Sciatic nerve (tissue), 2 donors: Measurements from ENCODE around the gene DSCAML1. TPM values are rescaled to one million over a fixed set of nuclear protein-coding genes. Genes with fewer than 3 reads are reported as not detected.

Source experiments
- ATAC-seq: fragments of 200-7000 bp; cut with Tn5 transposase; one replicate; pipeline ENCODE4 v1.9.1; 2020; ENCODE audit warnings: mild to moderate bottlenecking, moderate library complexity
- DNase-seq: peaks from one replicate; pipeline ENCODE4 v3.0.0-alpha.2; 2020; ENCODE audit warnings: low spot score
- intact Hi-C: fragments of 100-400 bp; cut with DNase I; formaldehyde crosslinking; loops from one replicate; pipeline ENCODE4 v1.14.2; 2022
- total RNA-seq: library from RNA; stranded (reverse); fragmentation: NEBNext Ultra II Directional; extraction: Animal tissue kit (Norgen Biotek cat#: 25700); gene quantifications from one replicate; pipeline ENCODE4 v1.2.1, GENCODE V29; 2021
- donor health status: DM: no; HTN: no; CAD: no.
- donor health status: DM: no; HTN: no; CAD: no.

The DSCAML1 gene
- total RNA-seq, 1 donor from 2014 or later = 4.2 TPM

DNA sequence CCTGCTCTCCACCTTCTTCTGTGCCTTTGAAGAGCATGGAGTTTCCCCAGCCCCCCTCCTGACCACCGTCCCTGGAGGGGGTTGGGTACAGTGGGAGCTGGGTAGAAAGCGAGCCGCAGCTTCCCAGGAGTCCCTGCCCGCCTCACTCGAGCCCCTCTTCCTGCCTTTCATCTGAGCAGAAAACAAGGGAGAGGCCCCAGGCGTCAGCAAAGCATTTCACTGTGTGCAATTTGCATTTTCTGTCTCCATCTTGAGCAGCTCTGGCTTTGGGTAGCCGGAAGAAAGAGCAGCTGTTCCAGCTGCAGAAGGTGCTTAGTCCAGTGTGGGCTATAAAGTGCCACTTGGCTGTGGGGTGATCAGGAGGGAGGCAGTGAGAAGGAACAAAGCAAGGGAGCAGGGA, 239.7 kb downstream of the DSCAML1 start:
- intact Hi-C loops = no loop called here
- no peak for ATAC-seq
- no peak for DNase-seq

DNA sequence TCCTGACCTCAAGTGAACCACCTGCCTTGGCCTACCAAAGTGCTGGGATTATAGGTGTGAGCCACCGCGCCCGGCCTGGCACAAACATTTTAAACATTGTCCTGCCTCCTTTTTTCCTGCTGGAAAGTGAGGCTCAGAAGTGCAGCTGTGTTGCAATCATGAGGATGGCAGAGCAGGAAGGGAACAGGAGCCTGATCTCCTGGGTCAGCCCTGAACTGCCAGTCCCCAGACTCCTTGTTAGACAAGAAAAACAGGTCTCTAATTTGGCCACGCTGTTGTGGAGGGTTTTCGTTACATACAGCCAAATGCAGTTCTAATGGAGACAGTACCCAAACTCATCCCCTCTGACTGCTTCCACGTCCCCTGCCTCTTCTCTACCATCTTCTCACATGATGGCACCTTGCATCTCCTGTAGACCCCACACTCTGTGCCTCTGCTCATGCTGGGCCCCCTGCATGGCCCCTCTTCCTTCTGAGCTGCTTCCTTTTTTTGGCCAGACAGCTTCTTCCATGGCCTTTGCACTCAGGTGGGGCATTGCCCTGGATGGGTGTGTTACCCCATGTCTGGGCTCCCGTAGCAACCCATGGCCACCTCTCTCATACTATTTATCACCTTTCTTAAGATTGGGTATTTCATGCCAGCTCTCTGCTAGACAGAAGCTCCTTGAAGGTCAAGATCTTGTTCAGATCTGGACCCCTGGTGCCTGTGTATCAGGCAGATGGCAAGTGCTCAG, 242.2 kb downstream of the DSCAML1 start:
- DNase-seq (no peak), ATAC-seq (no peak)
- intact Hi-C loops = no loop called here

GRCh38 chr11:117552626-117553025, 244.4 kb downstream of the DSCAML1 start:
- intact Hi-C loops = no loop called here
- ATAC-seq (no peak), DNase-seq (no peak)

GRCh38 chr11:117551761-117552343, 245.2 kb downstream of the DSCAML1 start:
- ATAC-seq (no peak), DNase-seq (no peak)
- intact Hi-C loops = no loop called here

DNA sequence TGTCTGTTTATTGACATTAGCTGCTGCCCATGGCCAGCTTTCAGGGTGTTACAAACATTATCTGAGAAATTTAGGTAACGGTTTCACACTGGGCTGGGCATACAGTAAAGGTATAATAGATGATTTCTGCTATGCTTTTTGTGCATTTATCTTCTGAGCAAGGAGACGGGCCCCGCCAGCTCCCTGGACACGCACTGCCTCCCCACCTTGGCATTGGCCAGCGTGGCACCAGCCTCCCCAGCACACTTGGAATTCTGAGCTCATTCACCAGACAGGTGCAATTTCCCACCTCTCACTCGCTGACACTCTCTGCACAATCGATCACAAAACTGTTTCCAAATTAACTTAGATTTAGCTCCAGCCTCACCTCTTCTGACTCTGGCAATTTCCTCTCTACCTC, 246.6 kb downstream of the DSCAML1 start:
- intact Hi-C loops = no loop called here
- ATAC-seq = no peak
- DNase-seq = no peak

DNA sequence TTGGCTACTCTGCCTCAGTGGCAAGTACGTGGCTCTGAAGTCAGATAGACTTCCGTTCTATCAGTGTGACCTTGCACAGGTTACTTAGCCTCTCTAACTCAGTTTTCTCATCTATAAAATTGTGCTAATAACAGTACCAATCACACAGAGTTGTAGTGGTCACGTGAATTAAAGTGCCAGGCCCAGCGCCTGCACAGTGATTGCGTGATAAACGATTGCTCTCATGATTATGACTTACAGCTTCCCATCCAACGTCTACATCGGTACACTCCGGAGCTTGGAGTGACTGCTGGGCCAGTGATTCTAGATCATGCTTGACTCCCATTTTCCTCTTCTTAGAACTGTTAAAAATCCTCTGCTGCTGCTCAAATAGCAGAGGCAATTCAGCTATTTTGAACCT, 247.6 kb downstream of the DSCAML1 start:
- ATAC-seq = no peak
- no peak for DNase-seq
- intact Hi-C loops = no loop called here

DNA sequence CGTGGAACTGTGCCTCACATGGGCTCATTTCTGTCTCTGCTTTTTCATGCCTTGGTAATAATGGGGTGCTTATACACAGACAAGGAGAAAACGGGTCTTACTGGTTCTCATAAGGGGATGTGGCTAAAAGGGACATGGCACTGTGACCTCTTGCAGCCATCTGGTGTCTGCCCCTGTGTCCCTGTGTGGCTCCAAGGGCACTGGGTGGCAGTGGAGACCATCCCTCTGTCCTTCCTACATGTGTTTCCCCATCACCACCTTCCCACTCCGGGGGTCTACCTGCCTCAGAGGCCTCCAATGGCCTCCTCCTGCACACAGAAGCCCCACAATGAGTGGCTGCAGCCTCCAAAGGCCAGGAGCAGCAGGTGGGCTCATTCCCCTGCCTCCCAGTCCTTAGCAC, 248.1 kb downstream of the DSCAML1 start:
- intact Hi-C loops = no loop called here
- no peak for ATAC-seq
- DNase-seq = no peak

DNA sequence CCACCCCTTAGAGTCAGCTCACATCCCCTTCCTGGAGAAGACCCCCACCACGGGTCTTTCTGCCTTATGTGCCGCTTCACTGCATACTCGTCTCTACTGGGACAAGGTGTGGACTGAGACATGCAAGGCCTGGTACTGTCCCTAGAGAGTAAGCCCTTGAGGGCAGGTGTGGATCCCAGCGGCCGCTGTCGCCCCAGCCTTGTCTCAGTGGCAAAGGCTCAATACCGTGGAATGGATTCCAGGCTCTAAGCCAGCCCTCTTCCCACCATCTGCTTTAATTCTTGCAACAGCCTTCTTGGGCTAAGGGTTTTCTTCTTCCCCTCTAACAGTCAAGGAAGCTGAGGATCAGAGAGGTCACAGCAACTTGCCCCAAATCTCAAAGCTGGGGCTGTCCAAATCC, 249.1 kb downstream of the DSCAML1 start:
- no peak for DNase-seq
- intact Hi-C loops = no loop called here

GRCh38 chr11:117547195-117547850, 249.7 kb downstream of the DSCAML1 start:
- DNase-seq (no peak), ATAC-seq (no peak)
- intact Hi-C loops = no loop called here

More for the DNA sequence above, 249.1 kb downstream of the DSCAML1 start:
- ATAC-seq = no peak

DNA sequence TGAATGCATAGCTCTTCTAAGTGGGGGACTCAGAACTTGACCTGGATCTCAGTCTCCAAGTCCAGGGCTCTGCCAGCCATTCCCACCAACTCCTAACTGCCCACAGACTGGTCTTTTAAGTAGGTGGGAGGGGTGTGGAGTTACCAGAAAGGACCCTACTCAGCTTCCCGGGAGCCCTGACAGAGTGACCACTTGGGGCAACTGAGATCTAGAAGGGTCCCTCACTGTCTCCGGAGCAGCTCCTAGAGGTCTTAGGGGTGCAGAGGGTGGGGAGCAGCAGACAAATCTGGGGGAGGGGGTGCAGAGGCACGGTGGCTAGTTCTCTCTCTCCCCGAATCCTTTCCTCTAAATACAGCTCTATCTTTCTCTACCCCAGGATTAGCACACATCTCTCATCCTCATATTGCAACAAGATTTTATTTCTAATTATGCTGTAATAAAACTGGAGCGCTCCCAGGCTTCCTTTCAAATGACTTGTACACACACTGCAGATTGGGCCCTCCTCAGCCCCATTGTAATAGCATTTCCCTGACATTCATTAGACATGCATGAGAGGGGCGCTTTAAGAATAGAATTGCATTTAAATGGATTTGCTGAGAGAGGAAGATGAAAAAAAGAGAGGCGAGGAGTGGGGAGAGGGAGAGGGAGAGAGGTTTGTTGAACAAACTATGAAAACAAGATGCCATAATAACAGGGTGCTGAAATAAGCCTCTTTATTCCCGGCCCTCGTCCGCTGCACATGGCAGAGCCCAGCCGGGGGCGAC, 250.4 kb downstream of the DSCAML1 start:
- DNase-seq (no peak), ATAC-seq (no peak)
- intact Hi-C loops = no loop called here

- ATAC-seq (no peak), DNase-seq (no peak)
- intact Hi-C loops = no loop called here
Measured at GRCh38 chr11:117545706-117546105, 251.3 kb downstream of the DSCAML1 start.

- no peak for DNase-seq
- no peak for ATAC-seq
- intact Hi-C loops = no loop called here
Measured at GRCh38 chr11:117544130-117544800, 252.8 kb downstream of the DSCAML1 start.

DNA sequence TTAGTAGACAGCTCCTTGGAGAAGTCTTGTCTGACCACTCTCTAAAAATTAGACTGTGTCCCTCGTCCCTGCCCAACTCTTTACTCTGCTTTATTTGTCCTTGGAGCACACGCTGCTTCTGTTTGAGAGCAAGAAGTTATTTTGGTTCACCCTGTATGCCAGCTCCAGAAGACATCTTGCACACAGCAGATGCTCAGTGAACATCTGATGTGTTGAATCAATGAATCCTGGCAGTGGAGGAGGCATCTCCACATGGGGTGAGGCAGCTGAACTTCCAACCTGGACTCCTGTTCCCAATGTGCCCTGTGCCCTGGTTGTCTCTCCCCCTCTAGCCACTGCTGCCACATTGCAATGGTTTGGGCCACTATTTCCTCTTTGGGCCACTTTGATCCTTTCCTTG, 255.8 kb downstream of the DSCAML1 start:
- ATAC-seq = no peak
- intact Hi-C loops = no loop called here

DNA sequence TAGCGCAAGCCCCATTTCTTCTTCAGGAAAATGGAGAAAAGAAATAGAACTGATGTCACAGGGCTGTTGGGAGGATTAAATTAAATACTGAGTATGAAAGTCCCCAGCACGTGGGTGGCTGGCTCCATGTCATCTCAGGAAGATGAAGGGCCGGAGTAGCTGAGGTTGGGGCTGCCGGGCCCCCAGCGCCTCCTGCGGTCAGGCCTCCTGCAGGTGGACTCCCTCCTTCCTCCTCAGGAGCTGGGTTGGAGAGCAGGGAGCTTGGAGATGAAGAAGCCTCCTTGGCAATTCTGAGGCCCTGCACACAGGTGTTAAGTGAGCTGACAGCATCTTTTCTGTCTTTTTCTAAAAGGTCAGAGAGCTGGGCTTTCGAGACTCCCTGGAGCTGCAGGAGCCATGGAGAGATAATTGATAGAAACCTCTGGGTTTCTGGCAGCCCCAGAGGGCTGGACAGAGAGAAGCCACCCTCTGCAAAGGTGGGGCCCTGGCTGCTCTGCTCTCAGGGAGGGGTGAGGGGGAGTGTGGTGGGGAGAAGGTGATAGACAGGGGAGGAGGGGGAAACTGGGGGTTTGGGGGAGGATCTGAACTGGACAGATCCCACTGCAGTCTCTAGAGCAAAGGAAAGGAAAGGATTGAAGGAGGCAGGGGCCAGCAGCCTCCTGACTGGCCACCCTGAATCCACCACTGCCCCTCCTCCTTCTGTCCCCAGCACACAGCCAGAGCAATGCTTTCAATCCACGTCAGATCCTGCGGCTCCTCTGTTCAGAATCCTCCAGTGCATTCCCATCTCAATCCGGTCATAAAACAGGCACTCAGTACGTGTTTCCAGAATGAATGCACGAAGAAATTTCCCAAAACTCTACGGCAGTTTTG, 258.5 kb downstream of the DSCAML1 start:
- intact Hi-C loops = no loop called here
- ATAC-seq (peak; percentile 75), DNase-seq (no peak)

More for the DNA sequence above, 255.8 kb downstream of the DSCAML1 start:
- DNase-seq = no peak

GRCh38 chr11:117535850-117536411, 261.1 kb downstream of the DSCAML1 start:
- DNase-seq (no peak), ATAC-seq (no peak)
- intact Hi-C loops = no loop called here

DNA sequence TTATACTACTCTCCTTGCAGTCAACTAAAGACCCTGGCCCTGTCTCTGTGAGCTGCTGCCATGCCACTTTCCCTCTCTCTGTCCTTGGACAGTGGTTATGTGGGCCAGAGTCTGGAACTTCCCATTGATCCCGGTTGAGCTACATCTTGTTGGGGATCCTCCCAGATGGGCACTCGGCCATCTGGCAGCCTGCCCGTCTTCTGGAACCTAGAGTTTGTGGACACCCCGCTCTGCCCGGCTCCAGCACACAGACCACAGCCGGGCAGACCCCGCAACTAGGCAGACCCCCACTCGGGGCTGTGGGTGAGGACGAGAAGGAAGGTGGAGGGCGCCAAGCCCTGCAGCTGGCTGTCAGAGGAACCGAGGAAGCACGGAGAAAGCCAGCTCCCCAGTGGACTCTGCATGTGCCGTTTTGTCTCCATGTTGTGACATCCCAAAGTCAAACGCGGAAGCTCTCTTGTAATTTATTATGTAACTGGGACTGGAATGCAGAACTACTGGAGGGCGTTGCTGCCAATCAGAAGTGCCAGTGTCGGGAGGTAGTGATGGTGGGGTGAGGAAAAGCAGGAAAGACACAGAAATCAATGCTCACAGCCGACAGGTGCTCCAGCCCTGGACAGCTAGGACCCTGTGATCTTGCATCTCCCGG, 261.7 kb downstream of the DSCAML1 start:
- peak; percentile 74 for DNase-seq
- ATAC-seq = peak; percentile 47
- intact Hi-C loops = no loop called here

GRCh38 chr11:117532568-117532967, 264.4 kb downstream of the DSCAML1 start:
- DNase-seq = no peak
- ATAC-seq = no peak
- intact Hi-C loops = no loop called here
